Amniotic epithelial cell (primary cell): Measurements from ENCODE around the gene MPEG1.
A peak's percentile ranks its signal among the peaks of the same experiment; 100 is the strongest.

Experiments used
- DNase-seq: peaks from one replicate; pipeline ENCODE4 v3.0.0-alpha.2; 2010; ENCODE audit warnings: low read depth

MPEG1 gene

DNA sequence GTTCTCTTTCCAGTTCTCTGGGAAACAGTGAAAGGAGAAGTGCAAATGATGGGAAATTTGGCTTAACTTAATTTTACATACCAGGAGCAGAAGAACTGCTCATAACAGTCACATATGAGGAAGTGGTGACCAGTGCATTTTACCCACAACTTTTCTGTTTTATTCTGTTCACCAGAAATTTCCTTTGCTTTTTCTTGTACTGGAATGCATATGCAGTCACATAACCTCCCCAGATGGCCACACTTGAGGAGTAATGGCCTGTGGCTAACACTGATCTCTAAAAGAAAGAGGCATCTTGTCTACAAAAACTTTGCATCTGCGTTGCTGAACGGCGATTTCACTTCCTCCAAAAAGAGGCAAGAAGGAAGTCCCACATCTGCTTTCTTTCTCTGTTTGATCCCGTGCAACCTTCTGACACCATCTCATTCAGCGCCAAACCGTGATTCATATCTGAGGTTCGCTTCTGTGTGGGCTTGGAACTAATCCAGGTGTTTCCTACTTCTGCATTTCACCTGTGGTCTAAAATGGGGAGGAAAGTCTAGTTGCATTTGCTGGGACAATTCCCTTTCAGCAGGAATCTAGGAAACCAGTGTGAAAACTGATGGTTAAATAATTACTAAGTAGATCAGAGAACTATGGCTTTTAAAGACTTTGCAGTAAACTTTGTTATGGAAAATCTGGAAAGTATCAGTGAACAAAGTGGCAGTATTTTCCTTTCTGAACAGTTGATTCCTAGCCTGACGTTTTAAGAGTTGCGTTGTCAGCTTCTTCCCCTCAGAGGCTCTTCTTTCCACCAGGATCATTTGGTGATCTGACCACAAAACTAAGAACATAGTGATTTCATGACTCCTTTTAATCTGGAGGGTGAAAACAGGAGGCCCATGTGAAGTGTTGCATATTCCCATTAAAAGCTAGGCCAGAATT is 4.2 kb upstream of the MPEG1 start:
- peak; percentile 58 for DNase-seq

DNA sequence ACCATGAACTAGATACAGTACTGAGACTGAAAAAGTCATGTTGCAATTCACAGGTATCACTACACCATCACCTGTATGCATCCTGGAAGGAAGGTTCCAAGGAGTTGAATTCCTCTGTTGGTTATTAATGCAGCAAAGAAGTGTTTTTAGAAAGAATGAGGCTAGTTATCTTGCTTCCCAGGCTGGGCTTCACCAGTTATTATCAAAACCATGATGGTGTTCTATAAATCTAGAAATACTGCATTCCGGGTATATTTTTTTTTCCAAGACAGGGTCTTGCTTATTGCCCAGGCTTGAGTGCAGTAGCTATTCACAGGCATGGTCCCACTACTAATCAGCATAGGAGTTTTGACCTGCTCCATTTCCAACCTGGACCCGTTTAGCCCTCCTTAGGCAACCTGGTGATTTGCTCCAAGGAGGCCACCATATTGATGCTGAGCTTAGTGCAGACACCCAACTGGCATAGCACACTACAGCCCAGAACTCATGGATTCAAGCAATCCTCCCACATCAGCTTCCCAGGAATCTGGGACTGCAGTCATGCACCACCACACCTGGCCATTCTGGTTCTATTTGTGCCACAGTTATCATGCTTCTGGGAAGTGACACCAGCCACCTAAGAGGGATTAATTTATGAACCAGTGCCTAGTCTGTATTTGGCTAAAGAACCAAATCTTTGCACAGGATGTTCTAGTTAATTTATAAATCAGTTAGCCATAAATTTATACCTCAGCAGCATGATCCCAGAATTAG is 1.6 kb upstream of the MPEG1 start:
- no peak for DNase-seq

DNA sequence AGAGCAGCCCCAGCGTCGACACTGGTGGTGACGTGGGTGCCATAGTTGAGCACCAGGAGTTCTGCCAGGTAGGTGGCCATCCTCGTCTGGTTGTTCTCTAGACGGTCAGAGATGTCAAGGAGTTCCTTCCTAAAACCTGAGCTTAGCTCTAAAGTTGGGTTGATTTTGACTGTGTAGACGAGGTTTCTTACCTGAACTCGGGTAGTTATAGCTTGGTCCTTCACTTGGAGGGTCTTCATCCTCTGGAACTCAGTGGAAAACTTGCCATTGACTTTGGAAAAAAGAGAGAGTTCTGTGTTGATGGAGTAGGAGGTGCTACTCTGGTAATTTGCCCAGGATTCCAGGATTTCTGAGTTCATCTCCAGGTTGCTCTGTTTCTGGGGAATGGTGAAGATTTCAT is 505 bp downstream of the MPEG1 start:
- DNase-seq: no peak

DNA sequence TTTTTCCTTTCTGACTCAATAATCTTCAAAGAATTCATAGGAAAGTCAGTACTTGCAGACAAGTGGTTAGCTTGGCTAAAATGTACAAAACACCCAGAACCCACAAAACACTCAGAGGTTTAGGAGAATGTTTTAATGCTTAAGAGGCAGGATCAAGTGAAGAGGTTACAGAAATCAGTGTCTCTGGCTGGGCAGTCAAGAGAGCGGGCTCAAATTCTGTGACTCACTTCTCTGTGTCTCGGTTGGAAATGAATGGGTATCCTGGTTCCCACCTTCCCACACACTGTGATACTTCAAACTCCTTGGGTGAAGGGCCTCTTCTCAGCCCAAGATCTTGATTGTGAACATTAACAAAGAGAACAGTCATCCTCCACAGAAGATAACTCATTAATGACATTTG is 3.8 kb downstream of the MPEG1 start:
- peak; percentile 85 for DNase-seq

DNA sequence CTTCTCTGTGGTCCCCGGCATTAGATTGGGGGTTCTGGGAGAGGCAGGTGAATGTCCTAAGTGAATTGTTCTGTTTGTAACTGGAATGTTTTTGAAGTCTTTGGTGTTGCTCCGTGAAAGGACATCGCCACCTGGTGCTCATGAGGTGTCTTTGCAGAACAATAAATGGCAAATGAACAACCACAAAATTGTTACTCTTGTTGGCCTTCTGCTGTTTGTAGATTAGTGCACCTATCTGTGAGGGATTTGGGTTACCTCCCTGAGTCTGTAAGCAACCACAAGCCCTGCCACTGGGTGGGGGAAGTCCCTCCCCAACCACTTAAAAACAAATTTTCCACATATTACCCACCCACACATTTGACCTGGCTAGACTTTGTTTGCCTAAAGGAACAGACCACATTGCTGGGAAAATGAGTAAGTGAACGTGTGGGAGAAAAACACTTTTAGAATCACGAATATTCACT is 4.7 kb downstream of the MPEG1 start:
- DNase-seq: peak; percentile 93

DNA sequence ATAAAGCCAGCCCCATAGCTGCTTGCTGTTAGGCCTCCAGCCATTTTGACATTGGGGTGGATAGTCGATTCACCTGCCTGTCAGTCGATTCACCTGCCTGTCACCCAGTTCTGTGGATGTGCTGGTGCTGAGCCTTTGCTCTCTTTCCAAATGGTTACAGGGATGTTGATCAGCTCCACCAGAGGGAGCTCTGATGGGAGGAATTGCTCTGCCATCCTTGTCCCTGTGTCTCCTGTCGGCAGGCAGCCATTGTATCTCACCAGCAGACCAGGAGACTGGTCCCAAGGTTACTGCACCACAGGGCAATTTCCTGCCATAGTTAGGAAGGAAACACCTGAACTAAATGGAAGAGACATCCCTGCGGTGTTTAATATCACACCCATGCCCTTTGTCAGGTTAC is 6.1 kb downstream of the MPEG1 start:
- DNase-seq: no peak

DNA sequence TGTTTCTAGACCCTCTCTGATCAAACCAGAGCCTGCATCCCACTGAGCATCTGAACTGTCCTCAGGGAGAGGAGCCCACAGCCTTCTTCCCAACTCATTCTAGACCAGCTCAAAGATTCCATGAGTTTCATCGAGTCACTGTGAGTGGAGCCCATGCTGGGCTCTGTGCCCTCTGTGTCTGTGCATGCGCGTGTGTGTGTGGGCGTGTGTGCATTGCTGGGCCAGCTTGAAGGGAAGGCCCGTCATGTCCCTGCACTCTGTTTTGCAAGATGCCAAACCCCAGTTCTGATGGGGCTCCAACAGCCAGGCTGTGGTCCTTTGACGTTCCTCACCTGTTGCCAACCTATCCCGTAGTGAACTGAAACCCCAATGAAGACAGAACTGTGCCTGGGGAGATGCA is 7.1 kb downstream of the MPEG1 start:
- no peak for DNase-seq

DNA sequence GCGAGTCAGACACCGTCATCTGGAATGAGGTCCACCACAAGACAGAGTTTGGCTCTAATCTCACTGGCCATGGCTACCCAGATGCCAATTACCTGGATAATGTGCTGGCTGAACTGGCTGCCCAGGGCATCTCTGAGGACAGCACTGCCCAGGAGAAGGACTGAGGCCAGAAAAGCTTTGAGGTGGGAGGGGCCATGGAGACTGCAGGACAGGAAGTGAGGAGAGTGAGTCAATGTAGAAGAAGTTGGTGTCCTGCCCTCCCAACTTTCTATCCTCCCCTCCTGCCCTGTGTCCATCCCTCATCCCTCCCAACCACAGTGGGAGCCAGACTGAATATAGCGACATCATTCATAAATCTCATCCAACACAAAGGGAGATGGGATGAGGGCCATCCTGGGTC is 8.0 kb downstream of the MPEG1 start:
- DNase-seq: peak; percentile 21

DNA sequence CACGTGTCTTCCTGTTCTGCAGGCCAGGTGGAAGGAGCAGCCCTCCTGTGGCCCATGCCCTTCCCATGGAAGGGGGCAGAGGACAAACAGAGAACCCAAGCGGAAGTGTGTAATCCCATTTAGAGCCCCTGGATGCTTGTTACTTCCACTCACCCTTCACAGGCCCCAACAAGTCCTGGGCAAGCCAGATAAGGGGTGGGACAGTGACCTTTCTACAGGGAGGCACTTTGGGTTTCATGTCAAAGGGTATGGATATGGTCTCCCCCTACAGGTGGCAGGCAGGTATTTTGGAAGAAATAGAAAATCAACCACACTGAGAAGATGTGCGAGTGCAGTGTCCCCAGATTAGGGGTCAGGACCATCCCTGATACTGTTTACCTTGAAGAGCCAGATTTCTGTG is 11.4 kb downstream of the MPEG1 start:
- no peak for DNase-seq

DNA sequence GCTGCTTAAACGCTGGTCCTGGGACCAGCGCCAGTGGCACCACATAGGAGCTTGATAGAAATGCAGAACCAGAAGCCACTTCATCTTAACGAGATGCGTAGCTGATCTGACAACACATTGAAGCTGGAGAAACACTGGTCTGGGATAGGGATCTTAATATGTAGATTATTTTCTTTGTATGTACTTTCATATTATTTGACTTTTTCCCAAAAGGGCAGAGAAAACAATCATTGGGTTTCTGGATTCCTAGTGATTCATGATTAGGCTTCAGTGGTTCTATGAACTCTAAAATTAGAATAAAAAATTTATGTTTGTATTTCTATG is 12.3 kb downstream of the MPEG1 start:
- DNase-seq: no peak

DNA sequence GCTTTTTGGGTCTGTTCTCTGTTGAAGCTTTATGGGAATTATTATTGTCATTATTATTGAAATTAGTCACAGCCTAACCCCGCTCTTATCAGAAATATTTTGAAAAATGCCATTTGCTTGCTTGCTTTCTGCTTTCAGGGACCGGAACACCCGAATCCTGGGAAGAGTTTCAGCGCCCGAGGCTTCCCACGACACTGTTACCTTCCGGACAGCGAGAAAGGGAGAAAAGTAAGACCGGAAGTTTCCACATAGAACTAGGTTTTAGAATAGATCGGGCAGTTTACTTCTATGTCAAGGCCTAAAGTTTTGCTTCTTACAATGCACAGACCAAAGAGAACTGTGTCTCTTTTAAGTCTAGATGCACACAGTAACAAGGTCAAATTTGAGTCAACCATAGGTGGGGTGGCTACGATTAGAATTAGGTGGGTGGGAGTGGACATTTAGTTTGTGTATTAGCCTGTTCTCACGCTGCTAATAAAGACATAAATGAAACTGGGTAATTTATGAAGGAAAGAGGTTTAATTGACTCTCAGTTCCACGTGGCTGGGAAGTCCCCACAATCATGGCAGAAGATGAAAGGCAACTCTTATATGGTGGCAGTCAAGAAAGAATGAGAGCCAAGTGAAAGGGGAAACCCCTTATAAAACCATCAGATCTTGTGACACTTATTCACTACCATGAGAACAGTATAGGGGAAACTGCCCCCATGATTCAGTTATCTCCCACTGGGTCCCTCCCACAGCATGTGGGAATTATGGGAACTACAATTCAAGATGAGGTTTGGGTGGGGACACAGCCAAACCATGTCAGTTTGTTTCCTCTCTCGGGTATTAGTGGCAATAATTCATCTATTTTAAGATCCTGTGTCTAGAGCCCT is 12.9 kb downstream of the MPEG1 start:
- DNase-seq: no peak

DNA sequence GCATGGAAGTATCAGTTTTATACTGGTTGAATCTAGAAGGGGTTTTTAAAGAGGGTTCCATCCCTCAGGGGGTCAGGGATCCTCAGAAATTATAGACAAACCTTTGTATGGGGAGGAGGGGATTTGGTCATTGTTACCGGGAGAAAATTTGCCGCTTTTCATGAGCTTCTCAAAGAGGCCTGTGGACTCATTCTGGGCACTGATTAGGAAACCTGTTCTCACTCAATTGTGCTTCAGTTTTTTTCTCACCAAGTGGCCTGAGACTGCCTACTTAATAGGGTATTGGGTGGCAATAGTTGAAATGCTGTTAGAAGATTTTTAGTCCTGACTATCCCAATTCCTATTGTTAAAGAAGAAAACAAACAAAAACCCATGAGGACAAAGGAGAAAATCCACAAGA is 14.0 kb downstream of the MPEG1 start:
- DNase-seq: no peak

DNA sequence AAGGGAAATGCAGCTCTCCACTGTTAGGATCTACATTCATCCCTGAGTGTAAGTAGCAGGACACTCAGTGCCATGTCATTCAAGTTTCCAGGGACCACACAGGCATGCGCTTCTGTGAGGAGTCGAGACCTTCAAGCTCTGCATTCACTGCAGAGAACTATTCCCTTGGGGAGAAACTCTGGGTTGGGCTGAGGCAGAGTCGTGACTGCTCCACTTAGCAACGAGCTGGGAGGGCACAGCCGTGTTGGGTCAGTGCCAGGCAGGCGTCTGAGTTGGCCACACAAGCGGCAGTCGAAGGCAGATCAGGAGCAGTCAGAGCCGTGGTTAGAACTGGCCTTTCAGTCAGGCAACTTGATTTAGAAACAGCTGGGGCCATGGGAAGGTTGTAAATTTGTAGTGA is 14.7 kb downstream of the MPEG1 start:
- DNase-seq: peak; percentile 69

DNA sequence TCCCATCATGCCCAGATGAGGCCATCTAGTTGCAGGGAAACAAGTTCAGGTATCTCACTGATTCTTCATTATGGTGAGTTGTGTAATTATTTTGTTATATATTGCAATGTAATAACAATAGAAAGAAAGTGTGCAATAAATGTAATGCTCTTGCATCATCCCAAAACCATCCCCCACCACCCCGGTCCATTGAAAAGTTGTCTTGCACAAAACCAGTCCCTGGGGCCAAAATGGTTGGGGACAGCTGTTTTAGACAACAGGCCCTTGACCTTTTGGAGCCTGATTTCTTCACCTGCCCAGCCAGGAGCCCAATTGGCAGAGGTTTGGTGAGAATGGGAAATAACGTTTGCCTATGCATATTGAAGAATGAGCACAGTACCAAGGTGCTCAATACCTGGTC is 15.9 kb downstream of the MPEG1 start:
- no peak for DNase-seq

DNA sequence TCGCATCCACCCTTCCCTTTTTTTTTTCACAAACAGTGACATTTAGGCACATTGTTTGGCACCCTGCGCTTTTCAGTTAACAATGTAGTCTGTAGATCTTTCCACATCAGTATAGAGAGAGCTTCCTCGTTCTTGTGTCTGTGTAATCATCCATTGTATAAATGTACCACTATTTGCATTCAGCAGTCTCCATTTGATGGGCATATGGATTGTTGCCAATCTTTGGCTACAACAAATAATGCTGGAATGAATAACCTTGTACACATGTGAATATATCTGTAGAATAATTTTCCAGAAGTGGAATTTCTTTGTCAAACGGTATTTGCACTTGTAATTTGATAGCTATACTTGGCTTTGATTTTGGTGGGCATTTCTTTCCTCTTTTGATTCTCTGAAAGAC is 17.1 kb downstream of the MPEG1 start:
- no peak for DNase-seq

DNA sequence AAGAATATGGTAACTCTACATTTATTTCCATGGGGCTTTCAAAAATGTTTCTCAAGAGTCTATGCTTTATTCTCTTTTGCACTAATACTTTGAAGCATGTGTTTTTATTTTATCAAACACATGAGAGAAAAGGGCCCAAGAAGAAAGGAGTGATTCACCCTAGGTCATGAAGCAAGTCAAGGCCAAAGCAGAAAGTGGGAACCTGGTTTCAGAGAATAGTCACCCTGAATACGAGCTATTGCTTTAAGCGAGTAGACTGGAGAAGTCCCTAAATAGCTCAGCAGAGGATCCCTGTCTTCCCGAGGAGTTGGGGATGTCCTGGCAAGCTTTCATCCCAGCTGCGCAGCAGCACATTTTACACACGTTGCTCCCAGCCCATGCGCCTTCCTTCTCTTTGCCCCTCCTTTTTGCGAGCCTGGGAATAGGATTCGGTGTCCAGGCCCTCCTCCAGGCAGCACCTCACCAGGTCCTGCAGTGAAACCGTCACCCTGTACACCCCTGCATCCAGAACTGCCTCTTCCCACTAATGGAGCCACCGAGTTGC is 19.1 kb downstream of the MPEG1 start:
- DNase-seq: no peak

DNA sequence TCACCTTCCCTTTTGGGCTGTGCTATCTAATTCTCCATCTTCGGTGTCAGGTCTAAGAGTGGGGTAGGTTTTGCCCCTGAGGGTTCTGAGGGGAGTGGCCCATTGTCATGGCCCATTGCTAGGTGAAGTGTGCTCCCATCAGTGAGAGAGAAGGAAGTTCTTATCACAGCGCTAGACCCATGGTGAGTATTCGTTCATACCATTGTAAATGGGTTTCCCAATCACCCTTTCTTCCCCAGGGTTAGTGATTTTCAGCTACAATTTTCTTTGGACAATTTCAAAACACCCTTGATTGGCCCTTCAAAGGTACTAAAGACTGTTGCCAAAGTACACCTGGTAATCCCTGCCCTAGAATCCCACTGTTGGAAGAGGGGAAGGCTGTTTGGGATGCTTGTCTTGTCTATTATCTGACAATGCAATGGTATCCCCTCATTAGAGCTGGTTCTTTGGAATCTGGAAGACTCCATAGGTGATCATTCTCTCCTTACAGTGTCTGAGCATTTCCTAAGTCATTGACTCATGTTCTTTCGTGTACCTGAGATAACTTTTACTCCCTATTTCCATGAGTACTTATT is 20.2 kb downstream of the MPEG1 start:
- DNase-seq: no peak

DNA sequence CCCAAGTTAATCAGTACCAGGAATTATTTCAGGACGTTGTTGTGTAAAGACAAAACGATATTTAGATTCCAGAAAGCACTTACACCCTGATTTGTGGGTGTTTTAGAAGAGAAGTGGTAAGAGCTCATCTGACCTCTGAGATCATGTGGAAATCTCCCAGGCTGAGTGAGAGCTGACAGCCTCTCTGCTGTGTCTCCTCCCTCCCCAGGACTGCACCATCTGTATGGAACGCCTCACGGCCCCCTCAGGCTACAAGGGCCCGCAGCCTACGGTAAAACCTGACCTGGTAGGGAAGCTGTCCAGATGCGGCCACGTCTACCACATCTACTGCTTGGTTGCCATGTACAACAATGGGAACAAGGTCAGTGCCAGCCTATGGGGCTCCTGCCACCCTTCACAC is 20.8 kb downstream of the MPEG1 start:
- no peak for DNase-seq

DNA sequence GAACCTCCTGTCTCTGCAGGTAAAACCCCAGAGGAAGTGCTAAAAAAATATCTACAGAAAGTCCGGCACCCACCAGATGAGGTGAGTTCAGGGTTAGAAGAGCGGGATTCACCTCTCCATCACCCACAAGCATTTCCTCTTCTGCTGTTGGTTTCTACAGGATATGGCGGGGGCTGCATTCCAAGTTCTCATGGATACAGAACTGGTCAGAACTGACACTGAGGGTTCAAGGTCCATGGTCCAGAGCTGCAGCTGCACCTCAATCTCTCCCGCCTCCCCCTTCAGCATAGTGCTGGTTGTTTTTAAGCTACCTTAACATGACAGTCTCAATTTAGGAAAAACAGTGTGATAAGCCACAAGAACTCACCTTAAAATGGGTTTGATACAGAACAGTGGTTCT is 21.6 kb downstream of the MPEG1 start:
- no peak for DNase-seq

DNA sequence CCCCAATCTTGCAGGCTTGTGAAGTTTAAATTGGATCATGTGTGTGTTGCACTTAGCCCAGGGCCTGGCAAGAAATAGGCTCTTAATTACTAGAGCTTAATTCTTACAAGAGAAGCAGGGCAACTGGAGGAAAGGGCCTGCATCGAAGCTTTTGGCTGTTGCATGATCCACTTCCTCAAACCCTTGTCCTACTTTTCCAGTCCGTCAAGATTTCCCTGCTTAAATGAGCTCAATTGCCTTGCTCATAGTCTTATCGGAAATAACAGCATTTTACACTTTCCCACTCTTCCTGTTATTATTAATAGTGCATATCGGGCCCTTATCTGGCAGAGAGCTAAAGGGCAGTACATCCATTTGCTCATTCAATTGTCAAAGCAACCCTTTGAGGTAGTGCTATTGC is 22.7 kb downstream of the MPEG1 start:
- DNase-seq: no peak

DNA sequence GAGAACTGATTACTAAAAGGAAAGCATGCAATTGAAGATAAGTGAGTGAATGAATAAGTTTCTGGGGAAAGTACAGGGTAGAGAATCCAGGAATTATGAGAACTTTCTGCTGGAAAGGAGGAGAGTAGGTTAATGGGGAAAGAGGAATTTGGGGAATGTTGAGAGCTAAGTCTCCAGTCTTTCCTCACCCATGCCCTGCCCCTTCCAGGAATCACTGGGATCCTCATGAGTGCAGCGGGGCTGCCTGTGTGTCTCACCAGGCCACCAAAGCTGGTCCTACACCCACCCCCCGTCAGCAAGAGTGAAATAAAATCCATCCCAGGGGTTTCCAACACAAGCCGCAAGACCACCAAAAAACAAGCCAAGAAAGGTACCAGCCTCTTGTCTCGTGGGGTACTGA is 23.8 kb downstream of the MPEG1 start:
- peak; percentile 25 for DNase-seq

DNA sequence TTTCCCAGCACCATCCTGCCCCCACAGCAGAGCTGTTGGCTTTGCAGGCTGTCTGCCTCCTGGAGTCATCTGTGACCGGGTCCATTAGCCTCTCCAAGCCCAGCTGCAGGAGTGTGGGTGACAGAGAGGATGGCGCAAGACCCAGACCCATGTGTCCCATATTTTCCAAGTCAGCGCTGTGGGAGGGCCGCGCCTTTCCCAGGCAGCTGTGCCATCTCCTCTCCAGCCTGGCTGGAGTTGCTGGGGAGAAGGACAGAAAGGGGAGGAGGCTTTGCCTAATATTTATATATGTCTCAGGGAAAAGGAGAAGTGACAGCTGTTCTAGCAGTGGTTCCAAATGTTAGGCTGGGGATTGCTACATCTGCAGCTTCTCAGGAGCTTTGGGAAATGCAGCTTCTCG is 25.1 kb downstream of the MPEG1 start:
- DNase-seq: no peak
